Ecto neural progenitor cell (in vitro differentiated cells): ENCODE results near the gene DAW1.

ENCODE experiments used
- DNase-seq: peaks from one replicate; pipeline ENCODE4 v3.0.0-alpha.2; 2018; ENCODE audit warnings: low spot score

DAW1 gene

DNA sequence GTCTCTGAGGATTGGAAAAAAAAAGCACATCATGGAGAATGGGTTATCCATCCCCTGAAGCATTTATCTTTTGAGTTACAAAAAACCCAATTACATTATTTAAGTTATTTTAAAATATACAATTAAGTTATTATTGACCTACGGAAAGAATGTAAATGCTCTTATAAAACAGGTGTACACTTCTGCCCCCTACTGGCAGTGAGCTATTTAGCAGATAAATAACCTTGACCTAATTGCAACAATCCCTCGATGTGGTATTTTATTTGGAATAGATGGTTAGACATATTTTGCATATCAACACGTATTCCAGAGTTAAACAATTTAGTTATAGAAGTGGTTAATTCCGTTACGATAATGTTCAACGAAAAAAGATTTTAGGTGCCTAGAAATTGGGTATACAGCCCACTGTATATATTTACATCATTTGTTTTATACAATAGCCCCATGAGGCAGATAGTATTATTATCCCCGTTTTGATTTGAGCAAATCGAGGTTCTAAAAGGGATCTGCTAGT lies 9.1 kb upstream of the DAW1 start:
- no peak for DNase-seq

DNA sequence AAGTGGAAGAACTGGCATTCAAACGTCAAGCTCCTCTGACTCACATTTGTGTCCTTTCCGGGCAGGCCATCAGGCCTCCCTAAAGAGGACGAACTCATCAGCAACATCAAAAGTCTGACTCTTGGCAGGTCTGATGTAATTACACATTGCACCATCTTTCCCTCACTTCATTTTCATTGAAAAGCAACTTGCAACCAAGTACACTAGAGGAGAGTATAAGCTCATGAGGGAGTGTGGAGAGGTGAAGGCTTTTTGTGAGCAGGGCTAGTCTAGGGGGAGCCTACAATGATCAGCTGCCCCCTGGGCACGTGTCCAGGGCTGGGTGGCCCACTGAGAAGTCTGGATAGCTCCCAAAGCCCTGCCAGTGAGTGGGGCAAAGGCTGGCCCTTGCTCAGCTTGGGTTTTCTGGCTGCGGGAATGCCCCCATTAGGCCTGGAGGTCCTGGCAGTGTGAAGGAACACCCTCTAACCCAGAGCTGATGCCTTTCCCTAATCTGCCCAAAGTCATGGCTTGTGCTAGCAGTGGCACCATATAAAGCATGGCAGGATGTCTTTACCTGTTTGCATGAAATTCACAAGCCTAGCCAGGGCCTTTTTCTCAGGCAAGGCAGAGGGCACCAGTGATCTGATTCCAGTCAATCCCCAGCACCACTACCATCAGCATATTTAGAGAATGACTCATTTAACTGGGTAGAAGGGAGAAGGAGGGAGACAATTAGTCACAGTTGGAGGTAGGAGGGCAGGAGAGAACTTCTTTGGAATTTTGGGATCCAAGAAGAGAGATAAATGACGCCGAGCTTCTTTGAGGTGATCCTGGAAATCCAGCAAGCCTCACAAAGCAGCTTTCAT lies 8.5 kb upstream of the DAW1 start:
- no peak for DNase-seq

DNA sequence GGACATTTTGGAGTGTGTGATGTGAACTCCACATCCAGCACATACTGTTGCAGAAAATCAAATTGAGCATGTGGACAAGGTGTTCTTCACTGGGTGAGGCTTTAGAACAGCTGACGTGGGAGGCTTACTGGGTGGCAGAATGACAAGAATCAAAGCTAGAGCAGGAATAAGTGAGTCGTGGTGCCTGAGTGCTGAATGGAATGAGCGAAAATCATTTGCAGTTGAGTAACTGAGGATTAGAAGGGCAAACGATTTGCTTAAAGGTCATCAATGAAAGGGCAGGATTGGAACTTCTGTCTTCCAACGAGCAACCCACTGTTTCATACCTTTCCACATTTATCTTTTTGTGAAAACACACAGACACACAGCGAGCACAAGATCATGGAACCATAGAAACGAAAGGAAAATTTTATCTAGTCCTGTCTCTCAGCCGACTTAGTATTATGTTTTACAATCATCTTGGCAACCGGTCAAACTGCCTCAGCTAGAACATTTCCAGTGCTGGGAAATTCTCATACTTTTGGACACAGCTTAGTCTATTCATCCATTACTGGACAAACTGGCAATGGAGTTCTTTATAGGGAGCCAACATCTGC lies 7.2 kb upstream of the DAW1 start:
- DNase-seq = no peak

DNA sequence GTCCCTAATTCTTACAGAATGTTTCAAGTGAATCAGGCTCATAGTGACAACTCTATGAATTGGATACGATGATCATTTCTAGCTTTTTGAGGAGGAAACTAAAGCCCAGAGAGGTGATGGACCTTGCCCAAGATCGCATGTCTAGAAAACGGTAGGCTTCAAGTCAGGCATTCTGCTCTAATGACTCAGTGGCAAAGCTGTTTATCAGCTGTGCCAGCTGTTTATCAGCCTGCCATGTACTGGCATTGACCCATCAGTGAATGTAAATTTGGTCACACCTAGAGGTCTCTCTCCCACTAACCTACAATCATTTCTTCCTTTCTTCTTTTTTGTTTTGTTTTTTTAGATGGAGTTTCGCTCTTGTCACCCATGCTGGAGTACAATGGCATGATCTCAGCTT lies 6.1 kb upstream of the DAW1 start:
- no peak for DNase-seq

DNA sequence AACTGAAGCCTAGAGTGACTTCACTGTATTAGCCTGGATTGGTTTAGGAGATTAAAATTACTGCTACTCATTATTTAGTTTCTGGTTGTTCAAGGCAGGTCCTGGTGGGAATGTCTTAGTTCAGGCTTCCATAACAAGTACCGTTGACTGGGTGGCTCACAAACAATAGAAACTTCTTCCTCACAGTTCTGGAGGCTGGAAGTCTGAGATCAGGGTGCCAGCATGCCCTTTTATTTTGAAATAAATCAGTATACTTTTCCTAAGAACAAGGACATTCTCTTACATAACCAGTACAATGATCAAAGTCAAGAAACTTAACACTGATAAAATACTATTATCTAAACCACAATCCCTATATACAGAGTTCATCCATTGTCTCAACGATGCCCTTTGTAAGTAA lies 4.0 kb upstream of the DAW1 start:
- DNase-seq = no peak

DNA sequence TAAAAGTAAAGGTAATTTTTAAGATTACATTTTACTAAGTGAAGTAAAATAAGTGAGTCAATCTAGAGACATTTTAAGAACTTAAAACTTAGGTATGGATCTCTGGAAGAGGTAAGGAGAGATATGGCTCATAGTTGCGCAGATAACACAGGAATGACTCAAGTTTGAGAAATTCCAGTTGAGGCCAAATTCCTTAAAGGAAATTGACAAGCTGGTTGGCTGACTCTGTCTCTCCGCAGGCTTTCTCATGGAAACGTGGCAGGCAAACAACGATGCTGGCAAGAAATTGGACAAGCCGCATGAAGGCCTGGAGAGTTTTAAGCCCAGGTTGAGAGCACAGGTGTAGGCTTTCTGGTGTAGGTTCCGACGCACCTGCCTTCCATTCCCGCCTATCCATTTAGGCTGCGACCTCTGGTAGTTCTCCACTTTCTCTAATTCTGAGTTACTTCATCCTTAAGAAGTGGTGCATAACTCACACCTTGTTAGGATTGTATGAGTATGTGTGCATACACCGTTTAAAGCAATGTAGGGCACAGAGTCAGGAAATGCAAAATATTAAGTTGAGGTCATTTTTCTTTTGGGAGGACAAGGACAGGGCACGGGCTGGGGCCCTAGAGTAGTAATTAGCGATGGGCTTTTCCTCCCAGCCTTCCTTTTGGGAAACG lies 589 bp upstream of the DAW1 start:
- no peak for DNase-seq

DNA sequence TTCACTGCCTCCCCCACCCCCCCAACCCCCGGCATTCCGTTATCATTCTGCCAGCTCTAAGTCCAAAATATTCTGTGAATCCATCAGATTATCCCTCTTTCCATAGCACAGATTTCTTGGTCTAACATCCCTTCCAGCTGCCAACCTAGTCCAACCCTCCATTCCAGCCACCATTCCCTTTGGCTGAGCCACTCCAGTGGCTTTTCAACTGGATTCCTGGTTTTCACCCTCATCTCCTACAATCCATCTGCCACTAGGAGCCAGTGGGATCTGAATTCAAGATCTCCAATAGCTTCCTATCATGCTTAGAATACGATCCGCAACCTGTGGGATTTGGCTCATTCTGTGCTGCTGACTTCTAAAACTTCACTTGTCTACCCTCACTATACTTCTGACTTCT lies 1.2 kb downstream of the DAW1 start:
- no peak for DNase-seq

DNA sequence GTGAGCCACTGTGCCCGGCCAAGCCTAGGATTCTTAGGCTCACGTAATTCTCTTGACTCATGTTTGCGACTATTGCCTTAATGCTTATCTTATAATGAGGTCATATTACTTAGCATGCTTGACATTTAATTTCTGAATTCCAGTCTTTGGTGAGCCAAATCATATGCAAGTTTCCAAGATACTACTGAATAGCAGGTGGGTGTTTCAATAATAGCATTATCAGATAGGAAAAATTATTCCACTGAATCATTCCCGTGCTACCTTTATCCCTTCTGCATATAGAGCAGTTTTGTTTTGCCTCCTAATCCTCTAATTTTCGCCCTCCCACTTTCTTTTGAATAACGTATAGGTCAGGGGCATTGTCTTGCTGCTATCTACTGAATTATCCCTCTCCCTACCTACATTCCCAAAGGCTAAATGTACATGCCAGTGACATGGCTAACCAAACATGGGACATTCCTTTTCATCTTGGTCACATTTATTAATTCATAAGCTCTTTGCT lies 4.9 kb downstream of the DAW1 start:
- no peak for DNase-seq

DNA sequence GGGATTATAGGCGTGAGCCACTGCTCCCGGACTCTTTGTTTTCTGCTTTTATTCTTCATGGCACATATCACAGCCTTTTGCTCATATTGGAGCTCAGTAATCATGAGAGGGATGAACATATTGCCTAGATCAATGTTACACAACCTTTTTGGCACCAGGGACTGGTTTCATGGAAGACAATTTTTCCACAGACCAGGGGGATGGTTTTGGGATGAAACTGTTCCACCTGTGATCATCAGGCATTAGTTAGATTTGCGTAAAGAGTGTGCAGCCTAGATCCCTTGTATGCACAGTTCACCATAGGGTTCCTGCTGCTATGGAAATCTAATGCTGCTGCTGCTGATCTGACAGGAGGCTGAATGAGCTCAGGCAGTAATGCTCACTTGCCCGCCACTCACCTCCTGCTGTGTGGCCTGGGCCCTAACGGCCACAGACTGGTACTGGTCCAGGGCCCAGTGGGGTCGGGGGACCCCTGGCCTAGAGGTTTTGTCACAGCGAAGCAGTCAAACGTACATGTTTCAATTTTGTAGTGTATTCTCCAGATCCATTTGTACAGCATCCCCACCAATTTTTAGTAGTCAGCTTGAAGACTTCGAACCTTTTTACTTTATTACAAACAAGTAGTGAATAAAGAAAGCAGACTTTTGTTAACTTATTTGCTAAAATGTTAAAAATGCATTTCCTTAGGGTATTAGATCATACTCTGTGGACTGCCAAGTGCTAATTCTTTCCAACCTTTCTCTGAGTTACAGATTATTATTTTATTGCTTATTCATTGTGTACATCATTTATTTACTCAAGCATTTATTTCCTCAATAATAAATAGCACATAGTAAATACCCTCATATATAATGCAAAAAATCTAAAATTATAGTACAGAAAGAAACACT lies 6.2 kb downstream of the DAW1 start:
- no peak for DNase-seq

DNA sequence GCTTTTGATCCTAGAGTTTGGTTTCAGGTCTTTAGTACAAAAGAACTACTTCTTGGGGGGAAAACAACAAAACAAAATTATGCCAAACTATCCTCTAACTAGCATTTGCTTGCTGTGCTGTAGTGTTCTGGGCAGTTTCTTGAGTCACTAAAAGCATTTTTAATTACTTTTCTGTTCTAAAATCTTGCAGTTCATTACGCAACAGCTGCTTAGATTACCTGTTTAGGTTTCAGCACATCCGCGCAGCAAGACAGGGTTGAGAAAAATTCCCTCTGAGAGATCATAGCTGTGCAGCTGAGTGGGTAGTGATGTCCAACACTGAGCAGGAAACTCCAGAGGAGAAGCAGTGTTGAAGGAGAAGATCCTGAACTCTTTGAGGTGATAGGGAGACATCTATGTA lies 9.0 kb downstream of the DAW1 start:
- DNase-seq = no peak

DNA sequence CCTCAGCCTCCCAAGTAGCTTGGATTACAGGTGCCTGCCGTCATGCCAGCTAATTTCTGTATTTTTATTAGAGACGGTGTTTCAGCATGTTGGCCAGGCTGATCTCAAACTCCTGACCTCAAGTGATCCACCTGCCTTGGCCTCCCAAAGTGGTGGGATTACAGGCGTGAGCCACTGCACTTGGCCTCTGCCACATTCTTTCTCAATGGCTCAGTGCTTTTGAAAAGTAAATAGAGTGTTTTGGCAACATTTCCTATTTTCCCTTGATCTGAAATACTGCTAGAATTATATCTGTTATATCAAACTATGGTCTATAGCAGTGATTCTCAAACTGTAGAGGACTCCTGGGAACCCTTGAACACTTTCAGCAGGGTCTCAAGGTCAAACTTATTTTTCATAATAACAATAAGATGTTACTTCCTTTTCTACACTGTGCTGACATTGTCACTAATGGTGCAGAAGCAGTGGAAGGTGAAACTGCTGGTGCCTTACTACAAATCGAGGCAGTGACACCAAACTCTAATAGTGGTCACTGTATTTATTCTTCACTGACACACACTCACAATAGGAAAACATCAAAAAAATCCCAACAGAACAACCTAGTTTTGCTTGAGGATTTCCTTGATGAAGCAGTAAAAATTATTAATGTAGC lies 10.6 kb downstream of the DAW1 start:
- DNase-seq = no peak

DNA sequence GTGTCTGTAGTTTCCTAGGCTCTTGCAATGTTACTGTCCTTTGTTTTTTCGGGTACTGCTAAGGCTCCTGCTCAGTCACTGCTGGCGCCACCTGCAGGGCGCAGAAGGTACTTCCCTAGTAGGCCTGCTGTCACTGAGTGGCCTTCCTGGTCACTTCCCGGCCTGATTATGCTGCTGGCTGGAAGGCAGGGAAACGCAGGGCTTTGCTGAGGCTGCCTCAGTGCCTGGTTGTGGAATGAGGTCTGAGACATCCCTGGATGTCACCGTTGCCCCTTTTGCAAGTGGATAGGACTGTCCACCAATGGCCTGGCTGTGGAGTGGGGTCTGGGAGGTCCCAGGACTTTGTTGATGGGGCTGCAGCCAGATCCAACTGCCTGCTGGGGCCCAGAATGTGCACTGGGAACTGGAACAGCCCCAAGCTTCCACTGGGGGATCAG lies 13.1 kb downstream of the DAW1 start:
- DNase-seq = peak; percentile 88

DNA sequence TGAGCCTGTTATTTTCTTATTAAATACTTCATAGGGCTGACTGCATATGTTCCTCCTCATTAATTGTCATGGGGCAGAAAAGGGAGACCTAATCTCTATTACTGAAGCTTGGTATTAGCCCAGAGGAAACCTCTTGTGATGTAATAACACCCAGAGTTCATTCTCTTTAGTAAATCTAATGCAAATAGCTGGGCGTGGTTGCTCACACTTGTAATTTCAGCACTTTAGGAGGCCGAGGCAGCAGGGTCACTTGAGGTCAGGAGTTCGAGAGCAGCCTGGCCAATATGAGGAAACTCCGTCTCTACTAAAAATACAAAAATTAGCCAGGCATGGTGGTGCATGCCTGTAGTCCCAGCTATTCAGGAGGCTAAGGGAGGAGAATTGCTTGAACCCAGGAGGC lies 14.7 kb downstream of the DAW1 start:
- DNase-seq = no peak

DNA sequence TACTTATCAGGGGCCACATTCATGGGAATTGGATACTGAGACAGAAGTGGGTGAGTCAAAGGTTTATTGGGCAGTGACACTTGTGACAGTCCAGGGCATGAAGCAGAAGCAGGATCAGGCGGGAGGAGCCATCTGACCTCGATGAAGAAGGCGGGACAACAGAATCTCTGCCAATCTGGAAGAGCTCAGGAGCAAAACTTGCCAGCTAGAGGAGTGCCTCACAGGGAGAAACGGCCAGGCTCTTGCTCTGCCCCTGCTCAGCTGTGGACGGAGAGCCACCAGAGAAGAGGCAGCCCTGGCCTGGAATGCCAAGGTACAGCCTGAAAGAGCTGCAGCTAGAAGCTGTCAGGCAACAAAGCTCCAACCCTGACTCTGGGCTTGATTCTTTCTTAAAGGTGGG lies 16.9 kb downstream of the DAW1 start:
- DNase-seq = no peak

DNA sequence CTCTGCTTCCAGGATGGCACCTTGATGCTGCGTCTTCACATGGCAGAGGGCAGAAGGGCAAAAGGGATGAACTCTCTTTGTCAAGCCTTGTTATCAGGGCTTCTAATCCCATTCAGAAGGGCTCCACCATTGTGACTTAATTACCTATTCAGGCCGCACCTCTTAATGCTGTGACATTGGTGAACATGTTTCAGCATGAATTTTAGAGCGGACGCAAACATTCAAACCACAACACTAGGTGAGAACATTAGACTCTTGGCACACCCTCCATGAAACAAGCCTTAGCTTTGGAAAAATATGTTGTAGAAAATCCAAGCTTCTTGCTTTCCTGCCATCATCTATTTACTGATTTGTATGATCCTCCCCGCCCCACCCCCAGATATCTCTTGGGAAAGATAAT lies 17.9 kb downstream of the DAW1 start:
- no peak for DNase-seq

DNA sequence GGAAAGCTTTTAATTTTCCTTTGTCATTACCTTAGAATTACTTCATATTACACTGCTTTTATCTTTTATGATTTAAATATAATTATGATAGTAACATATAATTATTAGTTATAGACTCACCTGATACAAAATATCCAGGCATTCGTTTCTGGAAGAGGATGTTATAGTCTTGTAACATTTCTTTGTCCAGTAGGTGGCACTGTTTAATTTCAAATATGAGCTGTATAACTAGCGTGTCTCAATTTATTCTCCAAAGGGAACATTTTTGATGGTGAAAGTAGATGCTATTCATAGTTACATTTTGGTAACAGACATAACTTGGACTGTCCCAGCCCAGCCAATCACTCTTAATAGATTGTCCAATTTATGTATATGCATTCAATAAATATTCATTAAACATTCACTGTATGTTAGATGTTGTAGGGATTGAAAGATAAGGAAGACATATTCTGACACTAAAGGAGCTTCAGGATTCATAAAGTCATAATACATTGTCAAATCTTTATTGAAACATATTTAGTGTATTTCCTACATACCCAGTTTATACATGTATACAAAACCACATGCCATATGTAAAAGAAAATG lies 19.2 kb downstream of the DAW1 start:
- no peak for DNase-seq

DNA sequence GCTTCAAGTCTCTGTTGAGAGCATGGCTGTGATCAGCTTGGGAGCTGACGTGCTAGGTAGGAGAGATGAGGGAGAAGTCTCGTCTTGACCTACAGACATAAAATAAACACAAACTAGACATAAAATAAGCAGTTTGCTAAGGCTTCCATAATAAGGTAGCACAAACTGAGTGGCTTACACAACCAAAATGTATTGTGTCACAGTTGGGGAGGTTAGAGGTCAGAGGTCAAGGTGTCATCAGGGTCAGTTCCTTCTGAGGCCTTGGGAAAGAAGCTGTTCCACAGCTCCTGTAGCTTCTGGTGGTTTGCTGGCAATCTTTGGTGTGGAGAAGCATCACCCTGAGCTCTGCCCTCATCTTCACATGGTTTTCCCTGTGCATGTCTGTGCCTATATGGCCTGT lies 20.2 kb downstream of the DAW1 start:
- no peak for DNase-seq

DNA sequence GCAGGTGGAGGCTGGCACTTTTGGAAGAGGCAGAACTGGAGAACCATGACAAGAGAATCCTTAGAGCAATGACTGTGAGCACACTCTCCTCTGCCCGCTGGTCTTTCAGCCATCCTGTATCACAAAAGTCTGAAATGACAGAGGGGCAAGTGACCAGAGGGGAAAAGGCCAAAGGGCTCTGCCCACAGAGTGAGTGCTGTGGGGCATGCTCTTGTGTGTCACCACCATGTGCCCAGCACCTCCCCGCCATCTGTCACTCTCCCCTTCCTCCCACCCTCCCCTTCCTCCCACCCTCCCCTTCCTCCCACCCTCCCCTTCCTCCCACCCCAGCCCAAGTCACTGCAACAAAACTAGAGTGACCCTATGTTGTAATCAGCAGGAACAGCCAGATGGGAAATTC lies 31.9 kb downstream of the DAW1 start:
- DNase-seq = no peak

DNA sequence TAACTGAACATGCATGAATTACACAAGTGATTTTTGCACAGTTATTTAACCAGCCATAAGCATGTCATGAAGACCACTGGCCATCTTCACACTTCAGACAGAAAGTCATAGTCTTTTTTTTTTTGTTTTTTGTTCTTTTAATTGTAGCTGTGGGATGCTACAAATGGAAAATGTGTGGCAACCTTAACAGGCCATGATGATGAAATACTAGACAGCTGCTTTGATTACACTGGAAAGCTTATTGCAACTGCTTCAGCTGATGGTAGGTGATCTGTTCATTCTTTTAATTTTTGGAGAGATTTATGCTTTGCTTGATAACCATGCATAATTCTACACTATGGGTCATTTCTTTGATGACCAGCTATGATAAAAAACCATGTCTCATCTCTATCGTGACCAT lies 35.6 kb downstream of the DAW1 start:
- no peak for DNase-seq

DNA sequence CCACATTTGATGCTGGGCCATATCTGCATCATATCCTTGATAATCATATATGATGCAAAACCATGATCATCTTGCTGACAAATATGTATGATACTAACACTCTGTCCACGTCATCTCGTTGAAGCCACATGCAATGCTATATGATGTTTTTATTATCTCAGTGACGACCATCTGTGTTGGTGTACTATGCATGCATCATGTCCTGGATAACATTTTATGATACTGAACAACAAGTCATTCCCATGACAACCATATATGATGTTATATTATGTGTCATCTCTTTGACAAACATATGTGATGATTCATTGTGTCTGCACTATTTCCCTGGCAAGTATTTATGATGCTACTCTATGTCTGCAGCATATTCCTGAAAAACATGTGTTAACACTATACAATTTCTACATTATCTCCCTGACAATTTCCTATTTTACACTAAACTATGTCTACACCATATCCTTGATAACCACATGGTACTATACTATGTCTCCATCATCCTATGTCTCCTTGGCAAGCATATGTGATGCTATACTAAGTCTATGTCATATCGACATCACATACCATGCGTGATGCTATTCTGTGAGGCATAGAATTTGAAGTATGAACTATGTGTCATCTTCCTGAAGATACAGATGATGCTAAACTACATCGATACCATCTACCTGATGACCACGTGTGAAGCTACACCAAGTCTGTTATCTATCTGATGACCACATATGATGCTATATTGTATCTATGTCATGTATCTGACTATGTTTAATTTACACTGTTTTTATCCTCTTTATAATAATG lies 37.0 kb downstream of the DAW1 start:
- no peak for DNase-seq
